C4-2B (cell line): ENCODE data around the gene SSH2.
A peak's percentile ranks its signal among the peaks of the same experiment; 100 is the strongest.
"Not testable (repeated sequence)": the region's sequence is repeated elsewhere in the genome, so short reads cannot be mapped to it uniquely, and the experiment has no call there.

Source experiments
- H3K27ac ChIP-seq: fragments of 450-650 bp; 2 replicates; pipeline ENCODE4 v1.5.1; 2017
- ZFX ChIP-seq: fragments of 450-650 bp; IDR thresholded peaks from 2 replicates; pipeline ENCODE4 v1.6.1; 2017
- TF ChIP-seq, protein P1 (sequence below): fragments of 450-650 bp; conservative IDR thresholded peaks from 2 replicates; pipeline ENCODE4 v1.5.1; 2017; ENCODE audit warnings: mild to moderate bottlenecking

The SSH2 gene

DNA sequence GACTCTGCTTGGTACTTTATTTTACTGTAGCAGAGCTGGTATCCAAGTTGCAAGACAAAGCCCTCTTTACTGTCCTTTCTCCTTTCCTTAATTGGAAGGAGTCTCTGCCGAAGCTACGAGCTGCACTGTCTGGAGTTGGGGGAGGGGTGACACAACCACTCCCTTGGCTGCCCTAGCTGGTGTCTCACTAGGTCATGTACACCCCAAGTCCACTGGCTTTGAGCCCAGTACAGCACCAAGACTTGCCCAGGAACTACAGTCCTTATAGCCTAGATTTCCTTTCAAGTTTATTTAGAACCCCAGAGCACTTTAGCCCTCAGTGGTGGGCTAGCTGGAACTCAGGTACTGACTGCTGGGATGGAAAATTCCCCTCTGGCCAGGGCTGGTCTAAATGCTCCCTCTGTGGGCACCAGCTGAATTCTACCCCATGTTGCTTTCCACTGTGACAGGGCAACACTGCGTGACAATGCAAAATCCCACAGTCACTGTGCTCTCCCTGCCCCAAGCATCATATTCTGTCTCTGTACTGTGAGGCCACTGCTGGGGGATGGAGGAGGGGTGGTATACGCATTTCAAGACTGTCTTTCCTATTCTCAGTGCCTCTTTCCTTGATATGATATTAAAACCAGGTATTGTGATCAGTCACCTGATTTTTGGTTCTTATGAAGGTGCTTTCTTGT, 29.8 kb upstream of the SSH2 start:
- no peak for TF ChIP-seq ZFX
- TF ChIP-seq, protein P1, sequence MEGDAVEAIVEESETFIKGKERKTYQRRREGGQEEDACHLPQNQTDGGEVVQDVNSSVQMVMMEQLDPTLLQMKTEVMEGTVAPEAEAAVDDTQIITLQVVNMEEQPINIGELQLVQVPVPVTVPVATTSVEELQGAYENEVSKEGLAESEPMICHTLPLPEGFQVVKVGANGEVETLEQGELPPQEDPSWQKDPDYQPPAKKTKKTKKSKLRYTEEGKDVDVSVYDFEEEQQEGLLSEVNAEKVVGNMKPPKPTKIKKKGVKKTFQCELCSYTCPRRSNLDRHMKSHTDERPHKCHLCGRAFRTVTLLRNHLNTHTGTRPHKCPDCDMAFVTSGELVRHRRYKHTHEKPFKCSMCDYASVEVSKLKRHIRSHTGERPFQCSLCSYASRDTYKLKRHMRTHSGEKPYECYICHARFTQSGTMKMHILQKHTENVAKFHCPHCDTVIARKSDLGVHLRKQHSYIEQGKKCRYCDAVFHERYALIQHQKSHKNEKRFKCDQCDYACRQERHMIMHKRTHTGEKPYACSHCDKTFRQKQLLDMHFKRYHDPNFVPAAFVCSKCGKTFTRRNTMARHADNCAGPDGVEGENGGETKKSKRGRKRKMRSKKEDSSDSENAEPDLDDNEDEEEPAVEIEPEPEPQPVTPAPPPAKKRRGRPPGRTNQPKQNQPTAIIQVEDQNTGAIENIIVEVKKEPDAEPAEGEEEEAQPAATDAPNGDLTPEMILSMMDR: no peak

DNA sequence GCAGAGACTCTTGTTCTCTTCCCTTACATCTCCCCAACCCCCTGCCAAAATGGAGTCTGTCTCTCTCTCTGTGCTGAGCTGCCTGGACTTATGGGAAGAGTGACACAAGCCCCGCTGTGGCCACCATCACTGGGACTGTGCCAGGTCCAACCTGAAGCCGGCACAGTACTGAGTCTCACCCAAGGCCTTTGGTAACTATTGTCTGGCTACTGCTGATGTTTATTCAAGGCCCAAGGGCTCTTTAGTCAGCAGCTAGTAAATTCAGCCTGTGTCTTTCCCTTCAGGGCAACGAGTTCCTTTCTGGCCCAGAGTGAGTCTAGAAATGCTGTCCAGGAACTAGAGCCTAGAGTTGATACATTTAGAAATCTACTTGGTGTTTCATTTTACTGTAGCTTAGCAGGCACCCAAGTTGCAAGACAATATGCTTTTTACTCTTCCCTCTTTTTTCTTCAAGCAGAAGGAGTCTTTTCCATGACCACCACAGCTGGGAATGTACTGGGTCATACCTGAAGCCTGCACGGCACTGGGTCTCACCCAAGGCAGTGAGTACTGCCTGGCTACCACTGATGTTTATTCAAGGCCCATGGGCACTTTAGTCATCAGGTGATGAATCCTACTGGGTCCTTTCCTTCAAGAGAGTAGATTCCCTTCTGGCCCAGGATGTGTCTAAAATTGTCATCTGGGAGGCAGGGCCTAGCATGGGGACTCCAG, 29.1 kb upstream of the SSH2 start:
- TF ChIP-seq, protein P1: no peak
- no peak for TF ChIP-seq ZFX
- H3K27ac ChIP-seq: no peak overlapping the region

More for the DNA sequence above, 29.8 kb upstream of the SSH2 start:
- no peak overlapping the region for H3K27ac ChIP-seq

DNA sequence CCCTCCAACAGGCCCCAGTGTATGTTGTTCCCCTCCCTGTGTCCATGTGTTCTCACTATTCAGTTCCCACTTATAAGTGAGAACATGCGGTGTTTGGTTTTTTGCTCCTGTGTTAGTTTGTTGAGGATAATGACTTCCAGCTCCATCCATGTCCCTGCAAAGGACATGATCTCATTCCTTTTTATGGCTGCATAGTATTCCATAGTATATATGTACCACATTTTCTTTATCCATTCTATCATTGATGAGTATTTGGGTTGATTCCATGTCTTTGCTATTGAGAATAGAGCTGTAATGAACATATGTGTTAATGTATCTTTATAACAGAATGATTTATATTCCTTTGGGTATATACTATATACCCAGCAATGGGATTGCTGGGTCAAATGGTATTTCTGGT, 27.5 kb upstream of the SSH2 start:
- H3K27ac ChIP-seq: not testable (repeated sequence)

DNA sequence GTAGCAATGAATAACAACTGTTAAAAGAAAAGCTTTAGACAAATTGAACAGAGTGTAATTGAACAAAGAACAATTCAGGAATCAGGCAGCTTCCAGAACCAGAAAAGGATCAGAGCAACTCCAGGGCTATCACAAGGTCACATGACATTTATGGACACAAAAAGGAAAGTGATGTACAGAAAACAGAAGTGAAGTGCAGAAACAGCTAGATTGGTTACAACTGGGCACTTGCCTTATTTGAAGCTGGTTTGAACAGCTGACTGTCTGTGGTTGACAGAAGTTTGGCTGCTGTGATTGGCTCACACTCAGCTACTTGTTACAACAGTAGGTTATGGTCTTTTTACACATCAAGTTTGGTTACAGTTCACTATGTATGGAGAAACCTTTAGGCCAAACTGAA, 26.2 kb upstream of the SSH2 start:
- no peak overlapping the region for H3K27ac ChIP-seq
- TF ChIP-seq, protein P1: no peak
- no peak for TF ChIP-seq ZFX

DNA sequence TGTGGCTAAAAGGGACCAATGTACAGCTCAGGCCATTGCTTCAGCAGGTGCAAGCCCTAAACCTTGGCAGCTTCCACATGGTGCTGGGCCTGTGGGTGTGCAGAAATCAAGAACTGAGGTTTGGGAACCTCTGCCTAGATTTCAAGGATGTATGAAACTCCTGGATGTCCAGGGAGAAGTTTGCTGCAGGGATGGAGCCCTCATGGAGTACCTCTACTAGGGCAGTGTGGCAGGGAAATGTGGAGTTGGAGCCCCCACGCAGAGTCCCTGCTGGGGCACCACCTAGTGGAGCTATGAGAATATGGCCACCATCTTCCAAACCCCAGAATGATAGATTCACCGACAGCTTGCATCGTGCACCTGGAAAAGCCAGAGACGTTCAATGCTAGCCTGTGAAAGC, 24.4 kb upstream of the SSH2 start:
- TF ChIP-seq, protein P1: peak; percentile 32
- no peak for TF ChIP-seq ZFX
- H3K27ac ChIP-seq: no peak overlapping the region

DNA sequence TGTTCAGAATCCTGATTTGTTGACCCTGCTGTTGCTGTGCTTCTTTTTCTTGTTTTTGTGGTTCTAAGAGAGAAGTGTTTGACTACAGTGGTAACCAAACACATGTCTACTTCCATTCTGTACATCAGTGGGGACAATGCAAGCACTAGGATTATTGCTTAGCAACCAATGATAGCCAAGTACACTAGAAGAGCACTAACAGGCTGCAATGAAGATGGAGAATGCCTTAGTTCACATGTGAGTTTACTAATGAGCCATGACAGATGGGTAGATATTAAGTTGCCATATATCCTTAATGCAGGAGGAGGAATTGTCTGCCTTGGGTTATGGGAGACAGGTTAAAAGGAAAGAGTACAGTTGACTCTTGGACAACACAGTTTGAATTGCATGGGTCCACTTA, 19.7 kb upstream of the SSH2 start:
- H3K27ac ChIP-seq: no peak overlapping the region

DNA sequence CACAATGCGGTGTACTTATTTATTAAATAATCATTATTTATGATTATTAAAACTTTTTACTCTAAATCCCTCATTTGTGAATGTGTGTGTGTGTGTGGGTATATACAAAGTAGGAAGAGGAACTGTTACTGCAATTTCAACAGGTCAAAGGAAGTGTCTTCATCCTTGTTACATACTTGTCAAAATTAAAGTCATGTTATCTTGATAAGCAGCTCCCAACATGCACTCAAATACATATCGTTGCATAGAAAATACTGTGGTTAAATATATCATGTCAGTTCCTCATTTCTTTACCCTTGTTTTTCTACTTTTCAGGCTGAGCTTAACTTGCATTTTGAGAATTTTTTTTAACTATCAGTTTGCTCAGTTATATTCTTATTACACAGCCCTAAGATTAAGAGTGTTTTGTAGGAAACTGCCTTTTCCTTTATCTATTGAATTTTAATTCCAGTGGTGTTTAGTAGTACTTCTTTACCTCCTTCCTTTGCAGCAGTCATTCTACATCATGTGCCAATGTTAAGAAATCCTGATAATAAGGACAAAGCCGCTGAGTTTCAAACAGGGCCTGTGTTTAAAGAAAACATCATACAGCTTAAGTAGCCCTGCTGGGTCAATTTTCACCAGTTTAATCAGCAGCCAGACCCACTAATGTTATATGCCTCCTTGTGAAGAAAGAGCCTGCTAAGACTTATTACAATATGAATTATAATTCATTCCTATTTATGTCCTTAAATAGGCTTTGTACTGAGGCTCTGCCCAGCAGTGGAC, 18.6 kb upstream of the SSH2 start:
- TF ChIP-seq, protein P1: no peak
- TF ChIP-seq ZFX: no peak
- no peak overlapping the region for H3K27ac ChIP-seq

More for the DNA sequence above, 19.7 kb upstream of the SSH2 start:
- TF ChIP-seq ZFX: no peak
- TF ChIP-seq, protein P1: no peak
